Kidney (tissue), 14 donors: ENCODE results near the gene SMIM30. TPM values are rescaled to one million over a fixed set of nuclear protein-coding genes. Genes with fewer than 3 reads are reported as not detected.

Experiments
- DNase-seq, 5 donors: peaks; one replicate each; pipeline ENCODE4 v3.0.0-alpha.2; 2013 to 2020
- FAIRE-seq: peaks from 2 replicates; lab custom pipeline; 2012; peaks lifted over from hg19 to GRCh38; lab: Jason Lieb, UNC
- H3K27ac ChIP-seq, 2 donors: one replicate each; pipeline ENCODE4 v1.7.0; 2013; ENCODE audit warnings: low read depth in 2 of 2, low read length in 2 of 2, inconsistent platforms in 1 of 2
- H3K27me3 ChIP-seq: one replicate; pipeline ENCODE4 v1.7.1; 2013; ENCODE audit warnings: low read length, inconsistent platforms; ENCODE audit not compliant: control insufficient read depth, insufficient read depth
- H3K36me3 ChIP-seq, 3 donors: one replicate each; pipeline versions ENCODE4 v1.7.0 to v1.7.1; 2013; ENCODE audit warnings: low read length in 3 of 3, control low read depth in 1 of 3, inconsistent platforms in 1 of 3; ENCODE audit not compliant: insufficient read depth in 3 of 3, control insufficient read depth in 2 of 3
- H3K4me1 ChIP-seq, 3 donors: one replicate each; pipeline versions ENCODE4 v1.7.0 to v1.7.1; 2013; ENCODE audit warnings: low read length in 3 of 3, inconsistent platforms in 1 of 3, low read depth in 1 of 3; ENCODE audit not compliant: control insufficient read depth in 2 of 3, insufficient read depth in 2 of 3
- H3K4me3 ChIP-seq, 3 donors: one replicate each; pipeline versions ENCODE4 v1.7.0 to v1.8.1; 2013; ENCODE audit warnings: low read length in 3 of 3, control low read depth in 1 of 3, inconsistent platforms in 1 of 3
- H3K9ac ChIP-seq, 3 donors: one replicate each; pipeline versions ENCODE4 v1.7.0 to v1.7.1; 2013; ENCODE audit warnings: low read length in 3 of 3, control low read depth in 1 of 3, inconsistent platforms in 1 of 3
- H3K9me3 ChIP-seq, 3 donors: one replicate each; pipeline versions ENCODE4 v1.7.0 to v1.7.1; 2013; ENCODE audit warnings: low read length in 3 of 3, control low read depth in 1 of 3, inconsistent platforms in 1 of 3; ENCODE audit not compliant: control insufficient read depth in 2 of 3, insufficient read depth in 1 of 3
- intact Hi-C: fragments of 100-400 bp; cut with DNase I; formaldehyde crosslinking; loops from one replicate; pipeline ENCODE4 v1.11.1; 2022
- polyA plus RNA-seq: library from polyadenylated mRNA; stranded (reverse); fragments of 350-450 nt; fragmentation: Illumina TruSeq; extraction: RNeasy Lipid Tissue Mini Kit (QIAGEN cat#74804); gene quantifications from one replicate; pipeline ENCODE4 v1.2.3, GENCODE V29; 2014; ENCODE audit warnings: low read depth, low replicate concordance; ENCODE audit not compliant: insufficient read depth
- total RNA-seq: library from RNA; stranded (reverse); fragmentation: NEBNext Ultra II Directional; extraction: Animal tissue kit (Norgen Biotek cat#: 25700); gene quantifications from one replicate; pipeline ENCODE4 v1.2.1, GENCODE V29; 2021
- TF ChIP-seq, protein P1 (sequence below): IDR thresholded peaks from 3 replicates; pipeline ENCODE4 v1.5.1; 2012; ENCODE audit warnings: mild to moderate bottlenecking, moderate library complexity, borderline replicate concordance; ENCODE audit not compliant: insufficient read depth; ENCODE audit errors: extremely low read depth
- donor health status: control.
- donor health status: control.
- donor health status: control.
- donor health status: control.
- donor health status: control.
- donor health status: DM: yes; HTN: yes; CAD: no.
- donor health status: Normal renal cell carcinoma (clear cell type).

The SMIM30 gene
- total and polyA plus RNA-seq, 2 donors from 2014 or later: 42.9 to 102 TPM

DNA sequence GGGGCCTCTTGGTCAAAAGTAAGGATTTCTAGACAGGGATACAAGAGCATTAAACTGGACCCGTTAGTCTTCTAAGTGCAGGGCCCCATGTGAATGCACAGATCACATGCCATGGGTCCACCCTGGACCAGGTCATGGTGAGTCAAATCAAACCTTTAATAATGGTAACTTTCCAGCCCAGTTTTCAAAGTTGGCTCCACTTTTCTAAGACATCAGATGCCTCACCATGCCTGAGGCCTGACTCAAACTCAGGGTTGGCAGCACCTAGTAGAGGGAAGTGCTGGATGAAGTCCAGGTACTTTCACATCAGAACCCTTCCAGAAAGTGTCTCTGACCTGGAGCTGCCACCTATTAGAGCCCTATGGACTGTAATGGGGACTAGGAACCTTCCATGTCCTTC is 9.7 kb upstream of the SMIM30 start:
- H3K27me3 ChIP-seq: no peaks in the 10 kb centered on the region
- H3K36me3 ChIP-seq: no peaks in the 10 kb centered on the region
- no peak overlapping the region for H3K4me3 ChIP-seq
- intact Hi-C loops: no loop called here
- H3K4me1 ChIP-seq: no peaks in the 10 kb centered on the region
- no peak overlapping the region for H3K9ac ChIP-seq
- no peak for DNase-seq
- H3K27ac ChIP-seq: no peak overlapping the region
- no peak for FAIRE-seq
- no peaks in the 10 kb centered on the region for H3K9me3 ChIP-seq
- TF ChIP-seq, protein P1, sequence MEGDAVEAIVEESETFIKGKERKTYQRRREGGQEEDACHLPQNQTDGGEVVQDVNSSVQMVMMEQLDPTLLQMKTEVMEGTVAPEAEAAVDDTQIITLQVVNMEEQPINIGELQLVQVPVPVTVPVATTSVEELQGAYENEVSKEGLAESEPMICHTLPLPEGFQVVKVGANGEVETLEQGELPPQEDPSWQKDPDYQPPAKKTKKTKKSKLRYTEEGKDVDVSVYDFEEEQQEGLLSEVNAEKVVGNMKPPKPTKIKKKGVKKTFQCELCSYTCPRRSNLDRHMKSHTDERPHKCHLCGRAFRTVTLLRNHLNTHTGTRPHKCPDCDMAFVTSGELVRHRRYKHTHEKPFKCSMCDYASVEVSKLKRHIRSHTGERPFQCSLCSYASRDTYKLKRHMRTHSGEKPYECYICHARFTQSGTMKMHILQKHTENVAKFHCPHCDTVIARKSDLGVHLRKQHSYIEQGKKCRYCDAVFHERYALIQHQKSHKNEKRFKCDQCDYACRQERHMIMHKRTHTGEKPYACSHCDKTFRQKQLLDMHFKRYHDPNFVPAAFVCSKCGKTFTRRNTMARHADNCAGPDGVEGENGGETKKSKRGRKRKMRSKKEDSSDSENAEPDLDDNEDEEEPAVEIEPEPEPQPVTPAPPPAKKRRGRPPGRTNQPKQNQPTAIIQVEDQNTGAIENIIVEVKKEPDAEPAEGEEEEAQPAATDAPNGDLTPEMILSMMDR: no peak

DNA sequence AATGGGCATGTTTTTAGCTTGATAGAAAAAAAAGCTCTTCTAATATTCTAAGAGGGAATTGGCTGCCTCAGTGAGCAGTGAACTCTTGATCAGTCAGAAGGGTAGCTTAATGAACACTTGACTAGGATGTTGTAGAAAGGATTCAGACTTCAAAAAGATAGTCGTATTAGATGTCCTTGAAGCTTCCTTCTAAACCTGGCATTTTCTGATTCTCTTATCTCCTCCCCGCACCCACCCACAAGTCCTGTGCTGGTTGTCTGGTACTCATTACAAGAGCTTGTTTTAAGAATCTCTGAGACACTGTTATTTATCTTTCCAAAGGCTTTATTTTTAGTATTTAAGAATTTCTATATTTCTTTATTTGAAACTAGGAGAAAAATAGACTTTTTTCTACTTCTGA is 7.4 kb upstream of the SMIM30 start:
- DNase-seq (no peak), FAIRE-seq (no peak)
- H3K9me3 ChIP-seq: no peaks in the 10 kb centered on the region
- no peaks in the 10 kb centered on the region for H3K36me3 ChIP-seq
- intact Hi-C loops: no loop called here
- no peaks in the 10 kb centered on the region for H3K4me1 ChIP-seq
- no peaks in the 10 kb centered on the region for H3K27me3 ChIP-seq
- H3K4me3 ChIP-seq: no peak overlapping the region
- no peak overlapping the region for H3K27ac ChIP-seq
- H3K9ac ChIP-seq: no peak overlapping the region
- TF ChIP-seq, protein P1: no peak

DNA sequence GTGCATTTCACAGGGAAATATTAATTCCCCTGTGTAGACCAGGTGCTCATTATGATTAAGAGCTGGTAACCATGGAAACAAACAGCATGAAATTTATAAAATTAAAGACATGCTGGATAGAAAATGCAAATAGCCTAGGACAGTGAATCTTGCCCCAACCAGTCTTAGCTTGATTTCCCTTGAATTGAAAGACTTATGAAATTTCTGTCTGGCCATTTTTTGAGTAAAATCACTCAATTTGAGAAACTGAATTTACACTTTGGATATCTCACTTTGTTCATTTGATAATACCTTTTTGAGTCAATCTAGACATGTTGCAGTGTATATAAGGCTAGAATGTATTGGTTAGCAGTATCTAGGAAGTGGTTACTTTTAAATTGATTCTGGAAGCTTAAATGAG is 4.4 kb upstream of the SMIM30 start:
- Histone ChIP-seq H3K9me3 (no peaks in the 10 kb centered on the region), H3K4me1 (no peaks in the 10 kb centered on the region), H3K4me3 (no peak overlapping the region), H3K9ac (no peak overlapping the region), H3K36me3 (no peaks in the 10 kb centered on the region), H3K27me3 (no peaks in the 10 kb centered on the region), H3K27ac (no peak overlapping the region)
- intact Hi-C loops: no loop called here
- FAIRE-seq: no peak
- DNase-seq: no peak
- TF ChIP-seq, protein P1: no peak

DNA sequence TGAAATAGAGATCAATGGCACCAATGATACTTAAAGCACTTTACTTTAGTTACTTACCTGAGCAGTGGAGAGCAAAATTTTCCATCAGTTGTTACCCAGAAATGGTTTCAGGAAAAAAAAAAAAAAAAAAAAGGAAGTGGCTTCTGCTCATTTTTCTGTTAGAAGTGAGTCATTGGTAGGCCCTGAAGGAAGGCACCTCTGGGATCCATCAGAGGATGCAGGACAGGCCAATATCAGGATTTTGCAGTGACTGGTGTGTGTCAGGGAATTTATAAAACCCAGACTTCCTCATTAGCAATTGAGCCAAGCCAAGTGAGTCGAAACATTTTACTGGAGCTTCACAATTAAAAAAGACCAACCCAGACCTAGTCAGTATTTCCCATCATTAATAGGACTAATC is 2.3 kb upstream of the SMIM30 start:
- Histone ChIP-seq H3K4me3 (no peak overlapping the region), H3K27me3 (no peaks in the 10 kb centered on the region), H3K9me3 (no peaks in the 10 kb centered on the region), H3K9ac (no peak overlapping the region), H3K36me3 (no peaks in the 10 kb centered on the region), H3K27ac (no peak overlapping the region), H3K4me1 (no peaks in the 10 kb centered on the region)
- DNase-seq (no peak), FAIRE-seq (no peak)
- TF ChIP-seq, protein P1: no peak
- intact Hi-C loops: no loop called here
